ENCODE data around the gene LRRC32. TPM values are rescaled to one million over a fixed set of nuclear protein-coding genes. Genes with fewer than 3 reads are reported as not detected.

The LRRC32 gene, protein sequence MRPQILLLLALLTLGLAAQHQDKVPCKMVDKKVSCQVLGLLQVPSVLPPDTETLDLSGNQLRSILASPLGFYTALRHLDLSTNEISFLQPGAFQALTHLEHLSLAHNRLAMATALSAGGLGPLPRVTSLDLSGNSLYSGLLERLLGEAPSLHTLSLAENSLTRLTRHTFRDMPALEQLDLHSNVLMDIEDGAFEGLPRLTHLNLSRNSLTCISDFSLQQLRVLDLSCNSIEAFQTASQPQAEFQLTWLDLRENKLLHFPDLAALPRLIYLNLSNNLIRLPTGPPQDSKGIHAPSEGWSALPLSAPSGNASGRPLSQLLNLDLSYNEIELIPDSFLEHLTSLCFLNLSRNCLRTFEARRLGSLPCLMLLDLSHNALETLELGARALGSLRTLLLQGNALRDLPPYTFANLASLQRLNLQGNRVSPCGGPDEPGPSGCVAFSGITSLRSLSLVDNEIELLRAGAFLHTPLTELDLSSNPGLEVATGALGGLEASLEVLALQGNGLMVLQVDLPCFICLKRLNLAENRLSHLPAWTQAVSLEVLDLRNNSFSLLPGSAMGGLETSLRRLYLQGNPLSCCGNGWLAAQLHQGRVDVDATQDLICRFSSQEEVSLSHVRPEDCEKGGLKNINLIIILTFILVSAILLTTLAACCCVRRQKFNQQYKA
- 68.6 TPM for polyA plus RNA-seq (2013, experiment 1 of 2; ENCODE audit: insufficient read length)
- 69.5 TPM for polyA plus RNA-seq (2013, experiment 2 of 2; ENCODE audit: insufficient read length)

DNA sequence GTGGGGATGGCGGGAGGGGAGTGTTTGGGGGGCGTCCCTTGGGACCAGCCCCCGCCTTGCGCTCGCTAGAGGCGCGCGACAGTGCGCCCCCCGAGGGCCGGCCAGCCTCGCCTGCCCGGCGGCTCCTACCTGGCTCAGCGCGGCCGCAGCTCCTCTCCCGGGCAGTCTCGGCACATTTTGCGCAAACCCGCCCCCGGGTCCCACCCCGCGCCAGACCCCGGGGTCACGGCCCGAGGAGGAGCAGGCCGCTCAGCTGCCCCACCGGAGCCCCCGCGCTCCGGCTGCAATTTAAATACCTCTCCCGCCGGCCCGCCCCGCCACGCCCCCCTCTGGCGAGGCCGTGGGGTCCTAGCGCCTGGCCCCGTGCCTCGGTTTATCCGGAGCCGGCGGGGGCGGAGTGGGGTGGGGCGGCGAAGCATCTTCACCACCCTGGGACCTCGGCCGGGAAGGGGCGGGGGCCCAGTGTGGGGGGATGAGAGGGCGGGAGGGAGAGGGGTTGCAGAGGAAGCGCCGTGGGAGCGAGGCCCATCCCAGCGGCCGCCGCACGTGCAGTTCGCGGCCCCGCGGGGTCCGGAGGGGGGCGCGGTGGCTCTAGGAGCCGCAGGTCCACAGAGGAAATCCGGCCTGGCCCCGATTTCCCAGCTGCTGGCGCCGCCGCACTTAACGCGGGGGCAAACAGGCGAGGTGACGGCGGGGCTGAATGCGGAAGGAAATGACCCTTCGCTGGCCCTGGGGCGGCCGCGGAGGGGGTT is at the start of gene LRRC32:
LRRC32 (minus strand) TSS at position 263 of the 752 bp plus-strand sequence. CDS start 4,793 bp downstream, outside the sequence.
- DNase-seq = peak; percentile 48

- no peak for DNase-seq
Measured at GRCh38 chr11:76719686-76720085, 49.1 kb upstream of the LRRC32 start.

DNA sequence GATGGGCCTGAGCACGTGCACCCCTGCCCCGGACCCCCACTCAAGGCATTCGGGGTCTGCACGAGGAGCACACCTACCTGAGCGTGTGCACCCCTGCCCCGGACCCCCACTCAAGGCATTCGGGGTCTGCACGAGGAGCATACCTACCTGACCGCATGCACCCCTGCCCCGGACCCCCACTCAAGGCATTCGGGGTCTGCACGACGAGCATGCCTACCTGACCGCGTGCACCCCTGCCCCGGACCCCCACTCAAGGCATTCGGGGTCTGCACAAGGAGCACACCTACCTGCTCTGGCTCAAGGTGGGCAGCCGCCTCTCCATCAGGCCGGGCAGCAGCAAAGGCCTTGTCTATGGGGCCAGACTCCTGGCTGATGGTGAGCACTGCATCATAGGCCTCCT is 48.7 kb upstream of the LRRC32 start:
- no peak for DNase-seq

- DNase-seq = no peak
Measured at GRCh38 chr11:76717816-76718215, 47.3 kb upstream of the LRRC32 start.

DNA sequence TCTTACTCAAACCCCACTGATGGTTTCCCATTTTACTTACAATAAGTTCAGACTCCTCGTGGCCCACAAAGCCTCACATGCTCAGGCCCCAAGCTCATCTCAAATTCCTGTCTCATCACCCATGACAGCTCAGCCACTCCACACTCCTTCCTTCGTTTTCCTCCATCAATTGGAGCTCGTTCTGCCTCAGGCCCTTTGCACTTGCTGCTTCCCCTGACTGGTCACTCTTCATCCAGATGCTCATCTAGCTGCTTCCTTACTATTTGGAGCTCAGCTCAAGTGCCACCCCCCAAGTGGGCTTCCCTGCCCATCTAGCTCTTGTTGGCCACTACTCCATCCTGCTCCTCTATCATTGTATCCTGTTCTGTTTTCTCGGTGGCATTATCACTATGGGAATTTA is 46.8 kb upstream of the LRRC32 start:
- DNase-seq = no peak

DNA sequence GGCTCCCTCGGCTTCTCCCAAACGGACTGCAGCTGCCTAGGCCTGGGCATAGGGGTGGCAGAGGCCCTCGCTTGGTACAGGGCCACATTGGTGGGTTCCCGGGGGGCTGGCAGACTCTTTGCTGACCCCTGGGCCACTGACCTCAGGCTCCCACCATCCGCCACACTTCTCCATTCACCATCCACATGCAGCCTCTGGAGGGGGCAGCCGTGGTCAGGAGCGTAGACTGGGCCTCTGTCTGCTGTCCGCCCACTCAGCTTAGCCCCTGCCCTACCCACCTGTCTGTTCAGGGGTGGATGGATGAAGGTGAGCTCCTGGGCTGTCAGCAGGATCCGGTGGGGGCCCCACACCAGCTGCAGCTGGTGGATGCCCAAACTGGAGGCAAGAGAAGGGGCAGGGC is 45.7 kb upstream of the LRRC32 start:
- DNase-seq = no peak

- no peak for DNase-seq
Measured at GRCh38 chr11:76714493-76714892, 43.9 kb upstream of the LRRC32 start.

DNA sequence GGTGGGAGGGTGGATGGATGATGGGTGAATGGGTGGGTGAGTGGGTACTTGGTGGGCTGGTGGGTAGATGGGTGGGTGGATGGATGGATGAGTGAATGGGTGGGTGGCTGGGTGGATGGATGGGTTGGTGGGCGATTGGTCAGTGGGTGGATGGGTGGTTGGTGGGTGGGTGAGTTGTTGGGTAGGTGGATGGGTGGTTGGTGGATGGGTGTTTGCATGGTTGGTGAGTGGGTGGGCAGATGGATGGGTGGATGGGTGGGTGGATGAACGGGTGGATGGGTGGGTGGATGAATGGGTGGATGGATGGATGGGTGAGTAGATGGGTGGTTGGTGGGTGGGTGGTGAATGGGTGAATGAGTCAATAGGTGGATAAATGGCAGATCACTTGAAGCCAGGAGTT is 43.0 kb upstream of the LRRC32 start:
- no peak for DNase-seq

DNA sequence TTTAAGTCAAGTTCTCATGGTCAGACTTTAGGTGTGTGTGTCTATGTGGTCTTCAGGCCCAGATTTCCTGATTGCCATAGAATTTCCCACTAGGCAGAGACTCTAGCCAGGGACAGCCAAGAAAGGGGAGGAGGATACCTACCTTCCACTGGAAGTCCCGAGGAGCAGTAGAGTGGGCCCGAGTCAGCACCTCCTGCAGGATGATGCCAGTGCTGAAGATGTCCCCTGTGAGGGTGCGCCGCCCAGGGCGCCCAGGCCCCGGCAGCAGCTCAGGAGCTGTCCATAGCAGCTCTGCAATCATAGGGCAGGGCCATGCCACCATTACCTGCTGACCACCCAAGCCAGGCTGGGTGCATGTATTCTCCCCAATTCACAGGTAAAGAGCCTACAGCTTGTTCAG is 41.6 kb upstream of the LRRC32 start:
- no peak for DNase-seq

DNA sequence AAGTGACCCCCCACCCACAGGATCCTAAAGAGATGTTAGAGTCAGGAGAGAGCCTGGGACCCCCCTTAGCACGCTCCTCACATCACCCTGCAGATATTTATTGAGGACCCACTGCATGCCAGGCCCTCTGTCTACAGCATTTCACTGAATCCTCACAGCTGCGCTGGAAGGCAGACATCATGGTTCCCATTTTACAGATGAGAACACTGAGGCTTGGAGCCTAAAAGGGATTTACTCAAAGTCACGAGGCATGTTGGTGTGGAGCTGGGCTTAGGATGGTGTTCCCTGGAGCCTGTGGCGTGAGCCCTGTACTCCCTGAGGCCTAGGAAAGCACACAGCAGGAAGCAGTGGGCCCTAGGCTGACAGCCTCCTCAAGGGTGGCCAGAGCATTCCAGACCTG is 39.2 kb upstream of the LRRC32 start:
- no peak for DNase-seq

DNA sequence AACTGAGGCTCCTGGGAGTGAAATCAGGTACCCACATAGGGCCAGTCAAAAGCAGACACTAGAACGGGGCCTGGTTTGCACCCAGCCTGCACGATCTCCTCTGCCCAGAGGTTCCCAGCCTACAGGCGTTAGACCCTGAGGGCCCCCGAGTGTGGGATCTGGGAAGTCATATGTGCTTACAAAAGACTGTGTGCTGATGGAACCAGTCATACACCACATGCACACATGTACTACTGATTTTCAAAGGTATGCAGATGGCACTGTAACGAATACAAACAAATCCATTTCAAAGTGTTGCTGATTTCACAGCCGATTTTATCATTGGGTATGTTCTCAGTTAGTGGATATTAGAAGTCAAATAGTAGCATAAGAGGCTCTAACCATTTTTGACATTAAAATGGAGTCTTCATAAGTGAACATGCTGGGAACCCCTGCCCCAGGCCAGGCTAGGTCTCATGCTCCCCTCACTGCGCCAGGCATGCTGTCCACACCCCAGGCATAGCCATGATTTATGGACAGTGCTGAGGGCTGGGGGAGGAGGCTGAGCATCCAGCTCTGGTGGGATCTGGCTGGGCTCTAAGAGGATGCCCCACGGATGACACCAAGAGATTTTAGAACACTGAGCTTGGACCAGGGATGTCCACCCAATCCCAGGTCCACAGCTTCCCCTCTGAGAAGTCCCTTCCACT is 38.6 kb upstream of the LRRC32 start:
- no peak for DNase-seq

DNA sequence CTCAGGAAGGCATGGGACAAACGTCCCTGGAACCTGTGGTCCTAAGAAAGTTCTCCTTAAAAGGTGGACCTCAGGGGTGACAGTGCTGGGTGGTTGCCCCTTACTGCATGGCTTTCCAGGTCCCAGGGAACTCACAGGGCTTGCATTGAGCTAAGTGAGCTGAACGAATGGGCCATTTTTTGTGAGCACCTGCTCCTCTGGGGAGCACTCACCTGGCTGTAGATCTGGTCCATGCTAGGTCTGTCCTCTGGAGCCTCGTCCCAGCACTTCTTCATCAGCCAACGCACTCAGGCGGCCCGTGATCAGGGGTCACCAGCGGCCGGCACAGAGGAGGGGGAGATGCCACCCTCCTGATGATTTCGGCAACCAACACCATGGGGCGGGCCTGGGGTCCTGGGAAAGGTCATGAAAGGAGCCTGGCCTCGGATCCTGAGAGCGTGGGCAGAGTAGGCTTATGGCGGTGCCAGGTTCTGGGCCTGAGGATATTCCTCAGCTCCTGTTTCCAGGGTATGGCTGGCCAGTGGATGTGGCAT is 36.8 kb upstream of the LRRC32 start:
- no peak for DNase-seq

- DNase-seq = no peak
Measured at GRCh38 chr11:76706667-76707066, 36.1 kb upstream of the LRRC32 start.

- DNase-seq = no peak
Measured at GRCh38 chr11:76705826-76706225, 35.3 kb upstream of the LRRC32 start.

- DNase-seq = no peak
Measured at GRCh38 chr11:76704171-76704948, 33.8 kb upstream of the LRRC32 start.

GRCh38 chr11:76703707-76704106 is 33.2 kb upstream of the LRRC32 start:
- no peak for DNase-seq

GRCh38 chr11:76702336-76703128 is 32.0 kb upstream of the LRRC32 start:
- no peak for DNase-seq

DNA sequence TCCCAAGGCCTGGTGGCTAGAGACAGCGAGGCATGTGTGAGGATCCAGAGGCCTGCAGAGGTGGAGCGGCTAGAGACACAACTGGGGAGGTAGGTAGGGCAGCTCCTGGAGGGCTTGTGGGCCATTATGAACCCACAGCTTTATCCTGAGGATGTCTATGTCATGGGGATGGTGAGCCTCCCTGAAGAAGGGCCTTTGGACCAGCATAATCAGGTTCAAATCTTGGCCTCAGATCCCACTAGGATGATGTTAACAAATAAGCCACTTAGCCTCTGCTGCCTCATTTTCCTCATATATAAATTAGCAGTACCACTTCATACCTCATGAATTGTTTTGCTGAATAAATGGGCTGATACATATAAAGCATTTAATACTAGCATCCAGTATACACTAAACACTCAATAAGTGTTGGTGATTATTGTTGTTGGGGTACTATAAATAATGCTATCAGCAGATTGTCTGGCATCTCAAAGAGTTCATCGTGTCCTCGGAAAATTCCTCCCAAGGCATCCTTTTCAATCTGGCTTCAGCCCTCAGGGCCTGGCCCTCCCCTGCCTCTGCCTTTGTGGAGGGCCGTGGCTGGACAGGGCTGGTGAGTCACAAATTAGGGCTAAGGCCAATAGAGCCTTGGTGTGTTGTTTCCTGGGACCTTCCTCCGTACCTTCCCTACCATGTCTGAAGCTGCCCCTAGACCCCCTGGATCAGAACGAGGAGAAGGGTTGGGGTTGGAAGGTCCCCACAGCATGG is 30.9 kb upstream of the LRRC32 start:
- no peak for DNase-seq

- peak; percentile 90 for DNase-seq
Measured at GRCh38 chr11:76700177-76701100, 29.9 kb upstream of the LRRC32 start.

Data from fibroblast of skin of scalp (primary cell).